ENCODE data around the gene C13orf46. TPM values are rescaled to one million over a fixed set of nuclear protein-coding genes. Genes with fewer than 3 reads are reported as not detected.

Gene C13orf46
- total RNA-seq, result under 0.01 TPM in 2 replicates

DNA sequence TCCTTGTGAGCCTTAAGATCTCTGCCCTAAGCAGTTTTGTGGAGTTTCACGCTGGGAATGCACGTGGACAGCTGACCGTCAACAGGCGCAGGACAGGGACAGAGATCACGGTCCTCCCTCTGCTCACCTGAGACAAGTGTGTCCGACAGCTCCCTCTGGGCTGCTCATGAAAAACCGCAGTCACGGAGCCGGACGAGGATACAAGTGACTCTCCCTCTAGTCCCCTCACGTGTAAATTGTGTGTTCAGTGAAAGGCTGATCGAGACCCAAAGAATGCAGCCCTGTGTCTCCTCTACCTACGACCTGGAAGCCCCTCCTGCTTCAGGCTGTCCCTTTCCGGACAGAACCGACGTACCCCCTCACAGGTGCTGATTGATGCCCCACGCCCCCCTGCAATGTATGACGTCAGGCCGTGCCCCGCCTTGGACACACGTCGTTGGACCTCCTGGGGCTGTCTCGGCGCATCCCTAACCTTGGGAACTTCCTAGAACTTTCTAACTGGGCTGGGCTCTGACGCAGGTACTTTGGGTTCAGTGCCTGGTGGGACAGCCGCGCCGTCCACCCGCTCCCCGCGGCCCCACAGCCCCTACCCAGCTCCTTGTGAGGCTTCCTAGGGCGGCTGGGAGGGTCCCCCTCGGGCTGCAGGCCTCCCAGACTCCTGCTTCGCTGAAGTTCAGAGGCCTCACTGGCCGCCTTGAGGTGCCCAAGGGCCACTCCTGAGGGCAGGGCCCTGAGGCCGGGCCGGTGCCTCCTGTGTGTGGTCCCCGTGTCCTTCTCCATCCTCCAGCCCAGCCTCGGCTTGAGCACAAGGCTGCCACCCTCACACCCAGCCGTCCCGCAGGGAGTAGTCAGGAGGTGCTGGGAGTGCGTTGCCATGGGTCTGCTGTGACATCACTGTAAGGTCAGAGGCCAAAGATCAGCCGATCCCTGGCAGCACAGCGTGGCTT is at the start of gene C13orf46:
TSS of gene C13orf46 (minus strand) at position 859 of the 947 bp plus-strand sequence. CDS start at position 780, 79 bp downstream.

Other genes starting within 250 kb of the C13orf46 start
- 24.4 and 26.1 TPM in 2 replicates for gene TMEM255B, start 214.8 kb downstream of the C13orf46 start, total RNA-seq
- 51.8 and 68.5 TPM in 2 replicates for gene GAS6, start 110.0 kb downstream of the C13orf46 start, total RNA-seq
- gene RASA3, start 158.5 kb upstream of the C13orf46 start, total RNA-seq, result 32.5 and 36.4 TPM in 2 replicates
- not detected in 2 replicates for gene CFAP97D2, start 205.2 kb upstream of the C13orf46 start, total RNA-seq

Data from epithelial cell of umbilical artery (primary cell).